ENCODE measurements around the gene TNXB.

DNA sequence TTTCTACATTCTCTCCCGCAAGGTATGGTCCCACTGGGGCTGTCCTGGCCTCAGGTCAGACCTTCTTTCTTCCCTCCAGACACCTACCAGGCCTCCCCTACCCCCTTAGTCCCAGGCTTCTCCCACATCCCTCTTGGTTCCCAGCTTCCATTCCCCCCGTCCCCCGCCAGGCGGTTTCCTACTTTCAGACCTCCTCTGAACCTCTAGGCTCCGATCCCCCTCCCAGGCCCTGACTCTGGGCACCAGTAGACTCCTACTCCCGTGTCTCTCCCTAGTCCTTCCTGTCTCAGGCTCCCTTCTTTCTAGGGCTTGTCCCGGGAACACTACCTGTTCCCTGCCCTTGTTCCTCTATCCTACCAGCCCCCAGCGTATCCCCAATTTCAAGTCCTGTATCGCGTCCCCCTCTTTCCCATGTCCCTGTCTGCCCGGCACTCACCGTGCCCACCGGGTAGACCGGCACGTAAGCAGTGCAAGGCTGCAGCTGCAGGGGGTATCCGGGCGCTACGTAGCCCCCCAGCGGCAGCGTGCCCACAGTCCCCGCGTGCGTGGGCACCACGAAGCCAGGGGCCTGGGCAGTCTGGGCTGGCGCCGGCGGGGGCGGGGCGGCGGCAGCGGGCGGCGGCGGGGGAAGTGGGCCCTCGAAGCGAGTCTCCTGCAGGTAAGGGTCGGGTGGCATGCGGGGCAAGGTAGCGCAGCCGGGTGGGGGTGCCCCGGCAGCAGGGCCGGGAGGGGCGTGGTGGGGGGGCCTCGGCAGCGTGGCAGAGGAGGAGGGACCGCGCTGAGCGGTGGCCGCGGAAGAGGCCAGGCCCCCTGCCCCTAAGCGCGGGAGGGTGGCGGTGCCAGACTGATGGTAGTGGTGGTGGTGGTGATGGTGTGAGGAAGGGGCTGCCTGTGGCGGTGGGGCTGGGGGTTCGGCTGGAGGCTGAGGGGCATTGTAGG lies 41.1 kb upstream of the TNXB start:
- TF ChIP-seq, protein P1, sequence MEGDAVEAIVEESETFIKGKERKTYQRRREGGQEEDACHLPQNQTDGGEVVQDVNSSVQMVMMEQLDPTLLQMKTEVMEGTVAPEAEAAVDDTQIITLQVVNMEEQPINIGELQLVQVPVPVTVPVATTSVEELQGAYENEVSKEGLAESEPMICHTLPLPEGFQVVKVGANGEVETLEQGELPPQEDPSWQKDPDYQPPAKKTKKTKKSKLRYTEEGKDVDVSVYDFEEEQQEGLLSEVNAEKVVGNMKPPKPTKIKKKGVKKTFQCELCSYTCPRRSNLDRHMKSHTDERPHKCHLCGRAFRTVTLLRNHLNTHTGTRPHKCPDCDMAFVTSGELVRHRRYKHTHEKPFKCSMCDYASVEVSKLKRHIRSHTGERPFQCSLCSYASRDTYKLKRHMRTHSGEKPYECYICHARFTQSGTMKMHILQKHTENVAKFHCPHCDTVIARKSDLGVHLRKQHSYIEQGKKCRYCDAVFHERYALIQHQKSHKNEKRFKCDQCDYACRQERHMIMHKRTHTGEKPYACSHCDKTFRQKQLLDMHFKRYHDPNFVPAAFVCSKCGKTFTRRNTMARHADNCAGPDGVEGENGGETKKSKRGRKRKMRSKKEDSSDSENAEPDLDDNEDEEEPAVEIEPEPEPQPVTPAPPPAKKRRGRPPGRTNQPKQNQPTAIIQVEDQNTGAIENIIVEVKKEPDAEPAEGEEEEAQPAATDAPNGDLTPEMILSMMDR (IDR thresholded peaks at IDR 0.05): no peak
- TF ChIP-seq POLR2A (IDR thresholded peaks at IDR 0.05): no peak
